LHCN-M2 (cell line): ENCODE data around the gene RPUSD1. TPM values are rescaled to one million over a fixed set of nuclear protein-coding genes. Genes with fewer than 3 reads are reported as not detected.
"Not testable (repeated sequence)": the region's sequence is repeated elsewhere in the genome, so short reads cannot be mapped to it uniquely, and the experiment has no call there.

Experiments used
- DNase-seq: peaks from one replicate; pipeline ENCODE4 v3.0.0-alpha.2; 2012; ENCODE audit warnings: low read depth
- total RNA-seq: library from RNA; depleted of rRNA; stranded (reverse); fragments of >200 nt; gene quantifications from 2 replicates; pipeline ENCODE4 v1.2.3, GENCODE V29; 2014

Gene RPUSD1
- total RNA-seq, 1 experiment from 2014 or later: 46.0 TPM

- DNase-seq: no peak
These were observed 2.3 kb downstream of the RPUSD1 start for GRCh38 chr16:785563-786535.

GRCh38 chr16:784431-784830 is 3.8 kb downstream of the RPUSD1 start:
- DNase-seq: no peak

DNA sequence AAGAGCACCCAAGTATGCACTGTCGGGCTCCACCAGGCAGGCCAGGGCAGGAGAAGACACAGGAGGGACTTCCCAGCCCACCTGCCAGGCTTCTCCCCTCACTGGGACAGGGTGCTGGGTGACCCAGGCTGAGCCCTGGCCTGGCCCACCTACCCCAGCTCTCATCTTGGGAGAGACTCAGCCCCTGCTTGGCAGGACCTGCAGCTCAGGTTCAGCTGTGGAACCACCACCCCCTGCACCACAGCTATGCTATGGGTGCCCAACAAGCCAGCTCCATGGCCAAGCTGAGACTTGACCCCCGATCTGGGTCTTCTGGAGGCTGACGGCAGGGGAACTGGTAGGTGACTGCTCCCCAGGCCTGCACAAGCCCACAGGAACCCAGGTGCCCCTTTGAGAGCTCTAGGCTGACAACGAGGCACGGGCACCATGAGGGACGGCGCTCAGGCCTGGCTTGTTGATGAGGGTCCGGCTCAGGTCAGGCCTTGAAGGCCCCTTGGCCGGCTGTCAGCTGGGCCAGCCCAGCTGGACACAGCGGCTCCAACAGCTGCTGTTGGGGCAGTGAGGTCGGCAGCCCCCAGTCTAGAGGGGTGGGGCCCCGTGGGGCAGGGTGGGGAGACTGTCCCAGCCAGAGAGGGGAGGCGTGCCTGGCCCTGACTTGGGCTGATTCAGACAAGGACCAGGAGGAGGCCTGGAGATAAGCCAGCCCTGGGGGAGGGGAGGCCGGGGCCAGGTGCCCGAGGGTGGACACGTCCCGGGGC is 4.6 kb downstream of the RPUSD1 start:
- DNase-seq: peak; percentile 49

DNA sequence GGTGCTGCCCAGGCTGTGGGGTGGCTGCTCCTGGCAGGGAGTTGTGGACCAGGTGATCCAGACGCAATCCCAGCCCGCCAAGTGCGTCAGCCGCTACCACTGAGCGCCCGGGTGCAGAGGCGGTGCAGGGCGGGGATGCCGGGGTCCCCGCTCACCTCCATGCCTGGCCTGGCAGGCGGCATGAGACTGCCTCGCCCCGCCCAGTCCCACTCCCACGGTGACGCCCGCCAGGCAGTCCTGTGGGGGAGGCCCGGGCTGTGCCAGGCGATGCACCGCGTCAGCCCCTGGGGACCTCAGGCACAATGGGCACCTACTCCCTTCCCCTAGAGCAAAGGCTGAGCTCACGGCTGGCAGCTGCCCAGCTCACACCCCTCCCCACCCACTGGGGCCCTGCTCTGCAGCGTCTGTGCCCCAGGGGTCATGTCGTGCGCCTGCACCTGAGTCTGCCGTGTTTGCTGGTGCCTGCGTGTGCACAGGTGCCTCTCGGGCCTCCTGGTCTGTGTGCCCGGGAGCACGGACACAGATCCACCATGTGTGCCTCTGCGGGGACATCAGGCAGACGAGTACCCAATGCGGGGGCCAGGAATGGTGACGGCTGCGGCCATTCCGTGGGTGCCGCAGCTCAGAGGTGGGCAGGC is 5.3 kb downstream of the RPUSD1 start:
- no peak for DNase-seq

DNA sequence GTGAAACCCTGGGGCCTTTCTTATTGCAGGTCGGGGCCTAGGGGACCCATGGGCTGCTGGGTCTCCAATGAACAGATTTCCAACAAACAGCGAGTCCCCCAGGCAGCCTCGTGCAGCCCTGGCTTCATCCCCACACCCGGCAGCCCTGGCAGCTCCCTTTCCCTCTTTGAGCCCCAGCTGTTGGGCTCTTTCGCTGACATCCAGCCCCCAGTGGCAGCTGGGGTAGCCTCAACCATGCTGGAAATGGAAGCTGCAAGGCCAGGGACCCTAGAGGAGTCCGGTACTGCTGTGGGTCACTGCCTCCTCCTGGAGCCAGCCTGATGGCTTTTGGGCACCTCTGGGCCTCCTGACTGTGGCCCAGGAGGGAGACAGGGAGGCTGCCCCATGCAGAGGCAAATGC is 5.9 kb downstream of the RPUSD1 start:
- peak; percentile 20 for DNase-seq

GRCh38 chr16:781346-782010 is 6.7 kb downstream of the RPUSD1 start:
- DNase-seq: no peak

DNA sequence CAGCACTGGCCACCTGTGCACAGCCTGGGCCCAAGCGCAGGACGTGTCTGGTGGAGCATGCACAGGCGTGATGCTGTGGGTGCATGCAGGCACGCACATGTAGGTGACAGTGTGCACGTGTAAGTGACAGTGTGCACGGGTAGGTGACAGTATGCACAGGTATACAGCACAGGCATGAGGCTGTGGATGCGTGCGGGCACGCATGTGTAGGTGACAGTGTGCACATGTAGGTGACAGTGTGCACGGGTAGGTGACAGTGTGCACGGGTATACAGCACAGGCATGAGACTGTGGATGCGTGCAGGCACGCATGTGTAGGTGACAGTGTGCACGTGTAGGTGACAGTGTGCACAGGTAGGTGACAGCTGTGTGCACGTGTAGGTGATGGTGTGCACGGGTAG is 7.9 kb downstream of the RPUSD1 start:
- no peak for DNase-seq

GRCh38 chr16:779561-779960 is 8.6 kb downstream of the RPUSD1 start:
- no peak for DNase-seq

DNA sequence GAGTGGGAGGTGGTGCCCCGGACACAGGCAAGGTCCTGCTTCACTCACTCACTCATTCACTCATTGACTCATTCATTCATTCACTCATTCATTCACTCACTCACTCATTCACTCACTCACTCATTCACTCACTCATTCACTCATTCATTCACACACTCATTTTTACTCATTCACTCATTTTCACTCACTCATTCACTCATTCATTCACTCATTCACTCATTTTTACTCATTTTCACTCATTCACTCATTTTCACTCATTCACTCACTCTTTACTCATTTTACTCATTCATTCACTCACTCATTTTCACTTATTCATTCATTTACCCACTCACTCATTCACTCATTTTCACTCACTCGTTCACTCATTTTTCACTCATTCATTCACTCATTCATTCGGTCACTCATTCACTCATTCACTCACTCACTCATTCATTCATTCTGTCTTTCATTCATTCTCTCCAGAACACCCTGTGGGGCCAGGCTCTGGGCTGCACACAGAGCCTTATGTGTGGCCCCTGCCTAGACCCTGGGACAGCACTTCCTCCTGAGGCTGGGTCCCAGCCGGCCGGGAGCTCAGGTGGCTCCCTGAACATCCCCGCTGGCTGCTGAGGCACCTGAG is 9.2 kb downstream of the RPUSD1 start:
- DNase-seq: peak; percentile 9

DNA sequence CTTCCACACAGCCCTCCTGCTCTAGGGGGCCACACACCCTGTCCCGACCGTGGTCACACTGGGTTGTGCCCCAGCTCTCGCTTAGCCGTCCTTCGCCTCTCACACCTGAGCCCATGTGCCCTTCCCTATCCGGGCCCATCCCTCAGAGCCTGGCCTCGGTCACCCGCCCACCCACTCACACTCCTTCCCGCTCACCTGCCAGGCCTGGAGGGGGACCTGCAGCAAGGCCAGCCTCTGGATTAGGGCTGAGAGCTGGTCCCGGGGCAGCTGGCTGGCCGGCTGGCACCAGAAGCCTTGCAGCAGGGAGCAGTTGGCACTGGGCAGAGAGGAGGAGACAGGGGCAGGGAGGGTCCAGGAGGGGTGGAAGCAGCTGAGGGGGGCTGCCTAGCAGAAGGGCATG is 9.7 kb downstream of the RPUSD1 start:
- no peak for DNase-seq

DNA sequence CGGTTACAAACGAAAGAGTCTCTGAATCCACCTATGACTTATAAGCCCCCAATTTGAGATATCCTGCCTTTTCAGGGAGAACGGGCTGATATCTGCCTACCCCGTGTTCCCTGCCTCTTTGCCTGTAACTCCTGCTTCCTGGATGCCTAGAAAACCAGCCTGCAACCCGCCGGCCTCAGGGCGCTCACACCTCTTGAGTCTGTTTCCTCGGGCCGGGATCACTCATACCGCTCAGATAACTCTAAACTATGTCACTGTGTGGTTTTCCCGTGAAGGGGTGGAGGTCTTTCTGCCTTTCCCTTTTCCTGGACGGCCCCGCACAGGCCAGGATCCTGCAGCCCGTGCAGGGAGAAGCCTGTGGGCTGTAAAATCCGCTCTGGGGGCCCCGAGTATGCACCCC is 10.4 kb downstream of the RPUSD1 start:
- DNase-seq: no peak

DNA sequence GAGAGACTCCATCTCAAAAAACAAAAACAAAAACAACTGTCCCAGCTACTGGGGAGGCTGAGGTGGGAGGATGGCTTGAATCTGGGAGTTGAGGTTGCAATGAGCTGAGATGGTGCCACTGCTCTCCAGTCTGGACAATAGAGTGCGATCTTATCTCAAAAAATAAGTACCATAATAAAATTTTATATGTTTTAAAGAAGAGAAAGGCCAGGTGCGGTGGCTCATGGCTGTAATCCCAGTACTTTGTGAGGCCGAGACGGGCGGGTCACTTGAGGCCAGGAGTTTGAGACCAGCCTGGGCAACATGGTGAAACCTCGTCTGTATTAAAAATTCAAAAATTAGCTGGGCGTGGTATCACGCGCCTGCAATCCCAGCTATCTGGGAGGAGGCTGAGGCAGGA is 11.4 kb downstream of the RPUSD1 start:
- no peak for DNase-seq

- not testable (repeated sequence) for DNase-seq
These were observed 11.9 kb downstream of the RPUSD1 start for GRCh38 chr16:776298-776697.

DNA sequence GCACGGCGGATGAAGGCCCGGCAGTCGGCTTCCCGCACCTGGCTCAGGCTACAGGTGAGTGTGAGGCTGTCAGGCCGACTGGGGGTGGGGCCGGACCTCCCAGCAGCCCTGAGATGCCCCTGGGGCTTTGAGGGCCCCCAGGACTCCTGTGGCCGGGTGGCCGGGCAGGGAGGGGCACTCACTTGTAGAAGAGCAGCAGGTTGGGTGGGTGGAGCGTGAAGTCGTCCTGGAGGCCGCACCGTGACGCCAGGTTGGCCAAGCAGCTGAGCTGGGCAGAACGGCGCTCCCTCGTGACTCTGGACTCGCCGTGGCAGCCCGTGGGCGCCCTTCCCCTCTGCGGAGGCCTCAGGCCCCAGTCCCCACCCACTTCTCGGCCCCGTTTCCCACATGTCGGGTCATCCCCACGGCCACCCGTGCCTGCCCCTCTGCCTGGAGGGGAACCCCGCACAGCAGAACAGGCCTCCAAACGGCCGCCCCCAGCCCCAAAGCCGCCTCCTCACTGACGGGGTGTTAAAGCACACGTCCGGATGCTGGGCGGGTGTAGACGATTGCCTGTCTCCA is 12.9 kb downstream of the RPUSD1 start:
- no peak for DNase-seq

DNA sequence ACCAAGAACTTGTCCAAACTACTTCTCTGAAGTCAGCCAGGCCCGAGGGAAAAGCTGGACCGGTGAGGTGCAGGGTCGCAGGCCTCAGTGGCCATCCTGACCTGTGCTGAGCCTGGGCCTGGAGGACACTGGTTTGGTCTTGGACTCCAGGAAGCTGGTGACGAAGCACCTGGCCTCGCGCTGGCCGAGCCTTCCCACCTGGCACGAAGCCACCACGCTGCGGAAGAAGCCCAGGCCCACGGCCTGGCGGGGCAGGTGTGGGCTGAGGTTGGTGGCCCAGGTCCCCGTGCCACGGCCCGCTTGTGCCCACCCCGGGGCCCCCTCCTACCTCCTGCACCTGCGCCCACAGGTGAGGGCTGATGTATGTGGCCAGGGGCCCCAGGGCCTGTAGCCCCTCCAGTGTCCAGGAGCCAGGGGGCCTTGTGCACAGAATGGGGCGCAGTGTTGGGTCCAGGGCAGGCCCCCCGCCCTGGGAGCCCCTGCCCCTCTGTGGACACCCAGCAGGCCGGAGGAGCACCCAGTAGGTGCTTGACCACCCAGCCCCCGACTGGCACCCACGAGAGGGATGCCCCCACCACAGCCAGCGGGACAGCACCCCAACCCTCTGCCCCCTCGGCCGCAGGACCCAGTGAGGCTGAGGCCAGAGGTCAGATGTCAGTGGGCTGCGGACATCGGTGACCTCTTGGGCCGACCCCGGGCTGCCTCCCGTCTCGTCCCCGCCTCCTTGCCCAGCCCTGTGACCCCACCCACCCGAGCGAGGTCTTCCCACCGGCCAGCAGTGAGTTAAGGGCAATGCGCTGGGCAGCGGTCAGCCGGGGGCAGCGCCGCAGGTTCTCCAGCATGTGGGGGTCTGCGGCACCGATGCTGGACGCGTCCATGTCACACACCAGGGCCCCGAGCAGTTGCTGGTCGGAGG is 13.8 kb downstream of the RPUSD1 start:
- no peak for DNase-seq

- no peak for DNase-seq
These were observed 15.2 kb downstream of the RPUSD1 start for GRCh38 chr16:772959-773358.

GRCh38 chr16:770411-770810 is 17.8 kb downstream of the RPUSD1 start:
- no peak for DNase-seq

DNA sequence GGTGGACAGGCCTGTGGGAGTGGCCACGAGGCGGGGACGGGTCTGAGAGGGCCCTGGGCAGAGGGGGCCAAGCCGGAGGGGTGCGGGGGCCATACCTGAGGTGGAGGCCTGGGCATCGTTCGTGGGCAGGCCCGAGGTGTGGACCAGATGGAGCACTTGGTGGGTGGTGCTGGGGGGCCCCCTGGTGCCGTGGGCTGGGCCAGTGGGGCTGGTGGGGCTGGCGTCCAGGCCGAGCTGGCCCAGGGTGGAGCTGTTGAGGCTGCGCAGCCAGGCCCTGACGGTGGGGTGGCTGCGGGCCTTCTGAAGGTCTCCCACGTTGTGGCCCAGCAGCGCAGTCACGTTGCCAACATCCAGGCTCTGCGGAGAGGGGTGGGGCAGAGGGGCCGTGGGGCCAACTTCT is 18.2 kb downstream of the RPUSD1 start:
- no peak for DNase-seq

DNA sequence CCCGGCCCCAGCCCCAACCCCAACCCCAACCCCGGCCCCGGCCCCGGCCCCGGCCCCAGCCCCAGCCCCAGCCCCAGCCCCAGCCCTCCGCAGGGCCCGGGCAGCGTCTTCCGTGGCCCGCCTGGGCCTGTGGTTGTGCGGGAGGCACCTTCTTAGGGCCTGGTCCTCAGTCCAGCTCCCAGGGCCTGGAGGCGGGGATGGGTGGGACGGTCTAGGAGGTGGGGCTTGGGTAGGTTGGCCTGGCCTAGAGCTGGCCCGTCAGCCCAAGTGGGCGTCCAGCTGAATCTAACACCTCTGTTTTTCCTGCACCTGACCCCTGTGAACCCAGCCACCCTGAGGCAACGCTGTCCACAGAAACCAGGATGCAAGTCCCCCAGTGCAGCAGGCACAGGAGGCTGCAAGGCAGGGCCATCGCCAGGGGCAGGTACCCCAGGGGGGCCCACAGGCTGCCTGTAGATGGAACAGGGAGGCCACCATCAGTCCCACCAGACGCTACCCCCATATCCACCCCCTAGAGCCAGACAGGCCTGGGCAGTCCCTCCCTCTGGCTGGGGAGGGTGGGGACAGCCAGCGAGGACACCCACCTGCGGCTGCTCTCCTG is 18.9 kb downstream of the RPUSD1 start:
- DNase-seq: no peak
